Measurements from ENCODE around the gene CD40.

DNA sequence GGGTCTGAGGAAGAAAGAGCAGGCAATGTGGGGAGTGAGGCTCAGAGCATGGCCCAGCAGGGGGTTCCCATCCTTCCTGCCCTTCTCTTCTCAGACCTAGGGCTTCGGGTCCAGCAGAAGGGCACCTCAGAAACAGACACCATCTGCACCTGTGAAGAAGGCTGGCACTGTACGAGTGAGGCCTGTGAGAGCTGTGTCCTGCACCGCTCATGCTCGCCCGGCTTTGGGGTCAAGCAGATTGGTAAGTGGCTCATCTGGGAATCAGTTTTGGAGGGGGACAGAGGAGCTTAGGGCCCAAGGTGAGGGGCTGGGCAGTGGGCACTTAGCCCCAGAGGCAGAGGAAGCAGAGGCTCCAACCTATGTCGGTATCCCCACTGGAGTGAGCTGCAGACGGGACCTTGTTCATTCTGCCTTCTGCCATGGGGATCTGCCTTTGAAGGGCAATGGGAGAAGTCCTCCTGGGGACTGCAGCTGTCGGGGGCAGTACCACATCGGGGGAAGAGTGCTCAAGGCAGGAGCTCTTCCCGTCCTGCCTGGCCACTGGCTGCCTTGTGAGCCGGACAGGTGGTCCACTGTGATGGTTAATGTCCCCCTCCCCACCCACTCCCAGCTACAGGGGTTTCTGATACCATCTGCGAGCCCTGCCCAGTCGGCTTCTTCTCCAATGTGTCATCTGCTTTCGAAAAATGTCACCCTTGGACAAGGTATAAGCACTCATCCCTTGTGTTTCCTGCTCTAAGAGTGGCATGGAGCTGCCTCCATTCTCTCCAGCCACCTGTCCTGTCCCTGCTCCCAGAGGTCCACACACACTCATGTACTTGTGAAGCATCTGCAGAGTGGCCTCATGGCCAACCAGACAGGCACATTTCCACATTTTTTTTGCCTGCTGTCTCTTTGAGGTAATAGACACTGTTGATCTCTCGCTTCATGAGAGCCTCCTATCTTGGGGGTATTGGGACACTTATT is 4.7 kb downstream of the CD40 start:
- TF ChIP-seq, protein P1, sequence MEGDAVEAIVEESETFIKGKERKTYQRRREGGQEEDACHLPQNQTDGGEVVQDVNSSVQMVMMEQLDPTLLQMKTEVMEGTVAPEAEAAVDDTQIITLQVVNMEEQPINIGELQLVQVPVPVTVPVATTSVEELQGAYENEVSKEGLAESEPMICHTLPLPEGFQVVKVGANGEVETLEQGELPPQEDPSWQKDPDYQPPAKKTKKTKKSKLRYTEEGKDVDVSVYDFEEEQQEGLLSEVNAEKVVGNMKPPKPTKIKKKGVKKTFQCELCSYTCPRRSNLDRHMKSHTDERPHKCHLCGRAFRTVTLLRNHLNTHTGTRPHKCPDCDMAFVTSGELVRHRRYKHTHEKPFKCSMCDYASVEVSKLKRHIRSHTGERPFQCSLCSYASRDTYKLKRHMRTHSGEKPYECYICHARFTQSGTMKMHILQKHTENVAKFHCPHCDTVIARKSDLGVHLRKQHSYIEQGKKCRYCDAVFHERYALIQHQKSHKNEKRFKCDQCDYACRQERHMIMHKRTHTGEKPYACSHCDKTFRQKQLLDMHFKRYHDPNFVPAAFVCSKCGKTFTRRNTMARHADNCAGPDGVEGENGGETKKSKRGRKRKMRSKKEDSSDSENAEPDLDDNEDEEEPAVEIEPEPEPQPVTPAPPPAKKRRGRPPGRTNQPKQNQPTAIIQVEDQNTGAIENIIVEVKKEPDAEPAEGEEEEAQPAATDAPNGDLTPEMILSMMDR (IDR thresholded peaks at IDR 0.05): no peak
- TF ChIP-seq ZFX (IDR thresholded peaks at IDR 0.05; ENCODE audit: borderline replicate concordance): no peak
